ENCODE measurements around the gene THOC5.
A peak's percentile ranks its signal among the peaks of the same experiment; 100 is the strongest.
"Not testable (repeated sequence)": the region's sequence is repeated elsewhere in the genome, so short reads cannot be mapped to it uniquely, and the experiment has no call there.

The THOC5 gene

DNA sequence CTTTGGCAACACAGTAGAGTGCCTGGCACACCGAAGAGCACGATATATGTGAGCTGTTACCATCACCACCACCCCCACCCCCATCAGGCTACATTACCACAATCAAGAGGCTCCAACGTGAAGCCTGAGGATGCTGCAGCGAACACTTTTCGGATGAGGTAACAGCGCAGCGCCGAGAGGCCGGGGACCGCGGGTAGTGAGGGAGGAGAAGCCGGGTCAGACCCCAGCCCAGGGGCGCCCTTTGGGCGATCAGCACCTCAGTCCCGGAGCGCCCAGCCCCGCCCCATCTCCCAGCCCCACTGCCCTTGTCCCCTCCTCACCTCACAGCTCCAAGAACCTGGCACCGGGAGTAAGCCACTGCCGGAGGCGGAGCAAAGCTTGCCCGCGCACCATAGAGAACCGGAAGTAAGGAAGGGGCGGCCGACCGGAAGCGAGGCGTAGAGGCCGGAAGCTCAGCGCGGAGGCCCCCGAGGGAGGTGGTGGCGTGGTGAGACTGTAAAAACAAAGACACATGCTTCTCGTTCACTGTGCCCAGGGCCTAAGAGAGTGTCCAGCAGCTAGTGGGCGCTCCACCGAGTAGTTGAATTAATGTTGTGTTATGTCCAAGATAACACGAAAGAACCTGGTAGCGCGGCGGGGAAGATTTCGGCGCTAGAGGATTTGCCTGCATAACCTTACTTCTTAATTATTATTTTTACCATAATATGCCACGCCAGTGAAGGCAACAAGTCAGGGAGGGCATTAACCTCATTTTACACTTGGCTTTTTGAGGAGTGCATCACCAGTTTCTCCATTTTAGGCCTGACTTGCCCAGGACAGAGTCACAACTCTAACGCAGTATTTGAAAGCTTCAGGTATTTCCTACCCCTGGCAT is at the start of gene THOC5:
THOC5 (minus strand) TSS at position 407 of the 874 bp plus-strand sequence. CDS start 4,610 bp downstream, outside the sequence.
- peak; percentile 64 to 97 (median 94) for DNase-seq

DNA sequence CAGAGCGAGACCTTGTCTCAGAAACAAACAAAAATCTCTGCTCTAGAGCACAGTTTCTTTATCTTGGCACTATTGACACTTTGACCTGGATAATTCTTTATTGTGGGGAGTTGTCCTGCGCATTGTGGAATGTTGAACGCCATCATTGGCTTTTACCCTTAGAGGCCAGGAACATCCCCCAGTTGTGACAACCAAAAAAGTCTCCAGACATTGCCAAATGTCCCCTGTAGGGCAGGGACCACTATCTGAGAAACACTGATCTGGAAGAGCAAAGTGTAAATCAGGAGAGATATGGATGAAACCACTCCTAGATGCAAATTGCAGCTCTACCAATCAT is 45.1 kb upstream of the THOC5 start:
- DNase-seq: no peak

DNA sequence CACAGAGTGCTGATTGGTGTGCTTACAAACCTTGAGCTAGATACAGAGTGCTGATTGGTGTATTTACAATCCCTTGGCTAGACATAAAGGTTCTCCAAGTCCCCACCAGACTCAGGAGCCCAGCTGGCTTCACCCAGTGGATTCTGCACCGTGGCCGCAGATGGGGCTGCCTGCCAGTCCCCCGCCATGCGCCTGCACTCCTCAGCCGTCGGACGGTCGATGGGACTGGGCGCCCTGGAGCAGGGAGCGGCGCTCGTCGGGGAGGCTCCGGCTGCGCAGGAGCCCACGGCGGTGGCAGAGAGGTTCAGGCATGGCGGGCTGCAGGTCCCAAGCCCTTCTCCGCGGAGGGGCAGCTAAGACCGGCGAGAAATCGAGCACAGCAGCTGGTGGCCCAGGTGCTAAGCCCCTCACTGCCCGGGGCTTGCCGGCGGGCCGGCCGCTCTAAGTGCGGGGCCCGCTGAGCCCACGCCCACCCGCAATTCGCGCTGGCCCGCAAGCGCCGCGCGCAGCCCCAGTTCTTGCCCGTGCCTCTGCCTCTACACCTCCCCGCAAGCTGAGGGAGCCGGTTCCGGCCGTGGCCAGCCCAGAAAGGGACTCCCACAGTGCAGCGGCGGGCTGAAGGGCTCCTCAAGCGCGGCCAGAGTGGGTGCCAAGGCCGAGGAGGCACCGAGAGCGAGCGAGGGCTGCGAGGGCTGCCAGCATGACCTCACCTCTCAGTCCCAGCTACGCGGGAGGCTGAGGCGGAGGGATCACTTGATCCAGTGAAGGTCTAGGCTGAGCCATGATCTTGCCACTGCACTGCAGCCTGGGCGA is 44.5 kb upstream of the THOC5 start:
- DNase-seq: not testable (repeated sequence)

DNA sequence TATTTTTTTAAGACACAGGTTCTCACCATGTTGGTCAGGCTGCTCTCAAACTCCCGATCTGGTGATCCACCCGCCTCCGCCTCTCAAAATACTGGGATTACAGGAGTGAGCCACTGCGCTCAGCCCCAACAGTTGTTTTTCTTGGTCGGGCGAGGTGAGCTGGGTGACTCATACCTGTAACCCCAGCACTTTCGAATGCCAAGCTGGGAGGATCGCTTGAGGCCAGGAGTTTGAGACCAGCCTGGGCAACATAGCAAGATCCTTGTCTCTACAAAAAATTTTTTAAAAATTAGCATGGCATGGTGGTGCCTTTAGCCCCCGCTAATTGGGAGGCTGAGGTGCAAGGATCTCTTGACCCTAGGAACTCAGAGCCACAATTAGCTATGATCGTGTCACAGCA is 42.9 kb upstream of the THOC5 start:
- DNase-seq: no peak

DNA sequence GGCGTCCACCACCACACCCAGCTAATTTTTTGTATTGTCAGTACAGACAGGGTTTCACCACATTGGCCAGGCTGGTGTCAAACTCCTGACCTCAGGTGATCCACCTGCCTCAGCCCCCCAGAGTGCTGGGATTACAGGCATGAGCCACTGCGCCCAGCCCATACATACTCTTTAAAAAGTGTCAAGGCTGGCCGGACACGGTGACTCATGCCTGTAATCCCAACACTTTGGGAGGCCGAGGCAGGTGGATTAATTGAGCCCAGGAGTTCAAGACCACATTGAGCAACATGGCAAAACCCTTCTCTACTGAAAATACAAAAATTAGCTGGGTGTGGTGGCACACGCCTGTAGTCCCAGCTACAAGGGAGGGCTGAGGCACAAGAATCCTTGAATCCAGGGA is 40.9 kb upstream of the THOC5 start:
- not testable (repeated sequence) for DNase-seq

DNA sequence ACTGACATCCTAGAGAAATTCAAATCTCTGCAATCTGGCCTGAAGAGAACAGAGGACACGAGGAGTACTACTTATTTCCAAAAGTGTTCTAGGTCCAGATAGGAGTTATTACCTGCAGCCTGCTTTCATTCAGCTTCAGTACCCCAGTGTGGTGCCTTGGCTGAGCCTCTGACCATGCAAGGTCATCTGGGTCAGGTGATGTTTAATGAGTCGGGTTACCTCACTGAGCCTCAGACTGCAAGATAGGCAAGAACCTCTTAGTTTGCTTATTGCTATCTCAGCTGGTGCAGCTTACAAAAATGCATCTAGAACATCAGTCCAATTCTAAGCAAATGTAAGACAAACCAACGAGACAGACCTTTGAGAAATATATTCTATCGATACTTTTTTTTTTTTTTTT is 40.4 kb upstream of the THOC5 start:
- no peak for DNase-seq

DNA sequence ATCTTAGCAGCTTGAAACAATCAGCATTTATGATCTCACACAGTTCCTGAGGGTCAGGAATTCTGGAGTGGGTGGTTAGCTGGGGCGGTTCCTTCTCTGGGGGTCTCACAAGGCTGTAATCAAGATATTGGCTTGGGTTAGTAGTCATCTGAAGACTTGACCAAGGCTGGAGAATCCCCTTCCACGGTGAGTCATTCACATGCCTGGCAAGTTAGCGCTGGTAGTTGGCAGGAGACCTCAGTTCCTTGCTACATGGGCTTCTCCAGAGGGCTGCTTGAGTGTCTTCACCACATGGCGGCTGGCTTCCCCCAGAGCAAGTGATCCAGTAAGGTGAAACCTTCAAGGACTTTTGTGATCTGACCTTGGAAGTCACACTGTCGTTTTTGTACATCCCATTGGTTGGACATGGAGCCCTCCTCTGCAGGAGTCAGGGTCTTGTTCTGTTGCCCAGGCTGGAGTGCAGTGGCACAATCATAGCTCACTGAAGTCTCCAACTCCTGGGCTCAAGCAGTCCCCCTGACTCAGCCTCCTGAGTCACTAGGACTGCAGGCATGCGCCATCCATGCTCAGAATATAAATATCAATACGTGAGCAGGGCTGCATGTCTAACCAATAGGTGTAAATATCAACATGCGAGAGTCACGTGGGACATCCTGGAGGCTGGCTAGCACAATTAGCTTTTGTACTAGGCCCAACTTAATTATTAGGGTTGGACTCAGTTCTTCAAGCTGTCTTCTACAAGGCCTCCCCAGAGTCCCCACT is 34.6 kb upstream of the THOC5 start:
- peak in 1 of 14 donors; percentile 6 for DNase-seq

DNA sequence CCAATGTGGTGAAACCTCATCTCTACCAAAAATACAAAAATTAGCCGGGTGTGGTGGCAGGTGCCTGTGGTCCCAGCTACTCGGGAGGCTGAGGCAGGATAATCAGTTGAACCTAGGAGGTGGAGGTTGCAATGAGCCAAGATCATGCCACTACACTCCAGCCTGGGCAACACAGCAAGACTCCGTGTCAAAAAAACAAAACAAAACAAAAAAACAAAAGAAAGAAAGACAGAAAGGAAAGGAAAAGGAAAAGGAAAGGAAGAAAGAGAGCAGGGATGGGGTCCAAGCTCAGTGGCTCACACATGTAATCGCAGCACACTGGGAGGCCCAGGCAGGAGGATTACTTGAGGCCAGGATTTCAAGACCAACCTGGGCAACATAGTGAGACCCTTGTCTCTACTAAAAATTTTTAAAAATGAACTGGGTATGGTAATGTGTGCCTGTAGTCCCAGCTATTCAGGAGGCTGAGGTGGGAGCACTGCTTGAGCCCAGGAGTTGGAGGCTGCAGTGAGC is 32.7 kb upstream of the THOC5 start:
- DNase-seq: not testable (repeated sequence)

DNA sequence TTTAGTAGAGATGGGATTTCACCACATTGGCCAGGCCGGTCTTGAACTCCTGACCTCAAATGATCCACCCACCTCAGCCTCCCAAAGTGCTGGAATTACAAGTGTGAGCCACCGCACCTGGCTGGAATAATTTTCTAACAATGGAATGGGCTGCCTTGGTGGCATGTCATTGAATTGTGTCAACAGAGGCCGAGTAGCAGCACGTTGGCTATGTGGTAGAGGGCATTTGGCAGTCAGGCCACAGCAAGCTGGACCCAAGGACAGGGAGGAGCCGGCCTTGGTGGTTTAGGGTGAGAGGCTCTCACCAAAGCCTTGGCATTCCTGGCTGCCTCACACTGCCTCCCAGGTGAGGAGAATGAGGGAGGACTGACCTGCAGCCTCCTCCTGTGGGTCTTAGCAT is 31.4 kb upstream of the THOC5 start:
- DNase-seq: no peak

DNA sequence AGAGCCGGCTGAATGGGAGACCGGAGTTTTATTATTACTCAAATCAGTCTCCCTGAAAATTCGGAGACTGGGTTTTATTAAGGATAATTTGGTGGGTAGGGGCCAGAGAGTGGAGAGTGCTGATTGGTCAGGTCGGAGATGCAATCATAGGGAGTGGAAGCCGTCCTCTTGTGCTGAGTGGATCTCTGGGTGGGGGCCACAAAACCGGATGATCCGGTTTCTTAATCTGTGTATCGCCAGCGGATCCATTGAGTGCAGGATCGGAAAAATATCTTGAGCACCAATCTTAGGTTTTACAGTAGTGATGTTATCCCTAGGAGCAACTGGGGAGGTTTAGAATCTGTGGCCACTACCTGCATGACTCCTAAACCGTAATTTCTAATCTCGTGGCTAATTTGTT is 28.2 kb upstream of the THOC5 start:
- DNase-seq: no peak

DNA sequence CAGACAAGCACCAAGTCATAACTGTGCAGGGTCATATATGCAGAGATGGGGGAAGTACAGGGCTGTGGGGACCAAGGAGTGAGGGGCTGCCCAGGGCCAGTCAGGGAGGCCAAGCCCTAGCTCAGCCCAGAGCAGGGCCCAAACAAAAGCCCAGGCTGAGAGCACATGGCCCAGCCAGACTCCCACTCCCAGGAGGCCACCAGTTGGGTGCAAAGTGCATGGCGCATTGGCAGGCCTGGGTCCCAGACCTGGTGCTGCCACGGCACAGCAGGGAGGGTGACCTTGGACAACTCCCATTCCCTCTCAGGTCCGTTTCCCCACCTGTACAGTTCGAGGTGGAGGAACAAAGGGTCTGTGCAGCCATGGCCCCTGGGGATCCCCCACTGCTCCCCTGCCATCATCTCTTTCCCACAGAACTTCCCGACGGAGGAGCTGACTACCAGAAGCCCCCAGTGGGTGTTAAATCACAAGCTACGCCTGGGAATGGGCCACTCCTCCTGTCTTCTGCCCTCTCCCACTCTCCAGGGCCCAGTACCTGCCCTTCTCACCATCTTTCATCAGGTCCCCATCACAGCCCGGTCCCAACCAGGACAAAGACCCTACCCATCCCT is 26.7 kb upstream of the THOC5 start:
- no peak for DNase-seq

DNA sequence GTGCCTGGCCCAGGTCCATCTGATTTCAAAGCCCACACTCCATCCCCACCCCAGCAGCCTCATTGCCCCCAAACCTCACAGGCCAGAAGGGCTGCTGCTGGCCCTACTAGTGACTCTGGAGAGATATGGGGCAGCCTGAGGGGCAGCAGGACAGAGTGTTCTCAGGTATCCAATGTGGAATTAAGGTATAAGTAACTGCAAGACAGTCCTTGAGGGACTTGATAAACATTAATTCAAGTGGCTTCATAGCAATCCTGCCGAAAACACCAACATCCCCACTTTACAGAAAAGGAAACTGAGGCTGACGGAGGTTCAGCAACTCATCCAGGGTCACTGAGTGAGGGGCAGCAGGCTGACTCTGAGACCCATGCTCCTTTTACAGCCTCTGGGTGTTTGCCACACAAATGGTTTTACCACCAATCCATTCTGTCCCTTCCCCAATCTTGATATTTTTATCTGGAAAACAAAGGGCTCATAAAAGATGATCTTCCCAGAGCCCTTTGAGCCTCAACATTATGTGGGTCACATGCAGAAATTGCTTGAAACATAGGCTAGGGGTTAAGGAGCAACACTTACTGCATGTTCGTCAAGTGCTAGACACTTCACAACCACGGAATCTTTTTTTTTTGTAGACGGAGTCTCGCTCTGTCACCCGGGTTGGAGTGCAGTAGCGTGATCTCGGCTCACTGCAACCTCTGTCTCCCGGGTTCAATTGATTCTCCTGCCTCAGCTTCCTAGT is 25.1 kb upstream of the THOC5 start:
- no peak for DNase-seq

DNA sequence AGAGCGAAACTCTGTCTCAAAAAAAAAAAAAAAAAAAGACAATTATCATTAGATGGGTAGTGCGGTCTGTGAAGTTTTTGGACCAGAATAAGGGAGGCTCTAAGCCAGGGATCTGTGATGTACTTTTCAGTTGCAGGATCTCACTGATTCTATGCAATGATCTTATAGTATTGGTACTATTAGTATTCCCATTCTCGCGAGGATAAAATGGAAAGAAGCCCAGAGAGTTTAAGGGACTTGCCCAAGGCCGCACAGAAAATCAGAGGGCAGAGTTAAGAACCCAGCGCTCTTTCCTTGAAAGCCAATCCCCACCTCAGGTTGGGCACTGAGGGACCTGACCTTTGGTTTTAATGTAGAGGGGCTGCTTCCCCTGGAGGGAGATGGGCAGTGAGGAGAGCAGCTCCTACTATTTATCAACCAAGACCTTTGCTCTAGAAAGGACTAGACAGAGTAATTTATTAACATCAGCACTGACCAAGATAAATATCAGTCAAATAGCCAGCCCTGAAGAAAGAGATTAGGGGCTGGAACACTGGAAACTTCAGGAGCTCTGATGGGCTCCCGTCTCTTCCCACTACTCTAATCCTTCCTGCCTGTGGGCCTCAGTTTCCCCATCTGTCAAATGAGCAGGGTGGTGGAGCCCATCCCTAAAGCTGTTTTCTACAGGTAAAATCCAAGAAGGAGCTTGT is 21.3 kb upstream of the THOC5 start:
- no peak for DNase-seq

DNA sequence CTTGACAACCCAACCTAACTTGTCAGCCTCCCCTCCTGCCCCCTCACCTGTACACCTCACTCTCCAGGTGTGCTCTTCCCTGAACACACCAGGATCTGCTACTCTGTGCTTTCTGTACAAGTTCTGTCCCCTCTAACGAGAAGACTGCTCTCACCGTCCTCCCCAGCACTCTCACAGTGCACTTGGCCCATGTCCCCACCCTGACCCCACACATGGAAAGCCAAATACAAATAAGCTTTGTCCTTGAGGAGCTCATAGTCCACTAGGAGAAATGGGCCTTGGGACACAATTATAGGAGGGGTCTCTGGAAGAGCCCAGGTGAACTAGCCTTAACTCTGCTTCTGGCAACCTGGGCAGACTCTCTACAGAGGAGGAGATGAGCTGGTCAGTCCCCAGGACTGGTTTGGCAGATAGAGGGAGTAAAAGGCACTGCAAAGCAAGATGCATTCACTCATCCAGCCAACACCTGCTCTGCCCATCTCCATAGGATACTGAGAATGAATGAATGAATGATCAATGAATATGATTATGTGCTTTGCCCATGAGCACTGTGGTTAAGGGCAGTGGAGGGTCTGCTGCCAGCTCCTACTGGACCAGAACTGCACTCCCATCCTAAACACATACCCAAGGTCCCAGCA is 17.5 kb upstream of the THOC5 start:
- DNase-seq: no peak

DNA sequence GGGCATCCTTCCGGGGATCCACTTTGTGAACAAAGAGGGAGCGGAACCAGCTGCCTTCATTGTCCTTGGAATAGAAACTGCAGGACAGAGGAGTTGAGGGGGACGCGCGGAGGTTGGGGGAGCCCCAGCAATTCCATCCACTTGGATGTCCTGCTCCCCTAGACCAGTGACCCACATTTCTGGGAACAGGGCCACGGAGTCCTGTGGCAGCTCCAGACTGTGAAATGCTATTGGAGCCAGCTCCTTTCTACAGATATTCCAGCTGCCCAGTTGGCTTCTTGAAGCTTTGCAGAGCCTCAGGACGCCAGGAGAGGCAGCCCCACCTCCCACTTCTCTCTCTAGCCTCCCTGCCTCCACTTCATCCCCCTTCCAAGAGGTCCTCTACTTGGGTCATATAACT is 16.9 kb upstream of the THOC5 start:
- DNase-seq: peak in 2 of 14 donors; percentile 7 to 65

DNA sequence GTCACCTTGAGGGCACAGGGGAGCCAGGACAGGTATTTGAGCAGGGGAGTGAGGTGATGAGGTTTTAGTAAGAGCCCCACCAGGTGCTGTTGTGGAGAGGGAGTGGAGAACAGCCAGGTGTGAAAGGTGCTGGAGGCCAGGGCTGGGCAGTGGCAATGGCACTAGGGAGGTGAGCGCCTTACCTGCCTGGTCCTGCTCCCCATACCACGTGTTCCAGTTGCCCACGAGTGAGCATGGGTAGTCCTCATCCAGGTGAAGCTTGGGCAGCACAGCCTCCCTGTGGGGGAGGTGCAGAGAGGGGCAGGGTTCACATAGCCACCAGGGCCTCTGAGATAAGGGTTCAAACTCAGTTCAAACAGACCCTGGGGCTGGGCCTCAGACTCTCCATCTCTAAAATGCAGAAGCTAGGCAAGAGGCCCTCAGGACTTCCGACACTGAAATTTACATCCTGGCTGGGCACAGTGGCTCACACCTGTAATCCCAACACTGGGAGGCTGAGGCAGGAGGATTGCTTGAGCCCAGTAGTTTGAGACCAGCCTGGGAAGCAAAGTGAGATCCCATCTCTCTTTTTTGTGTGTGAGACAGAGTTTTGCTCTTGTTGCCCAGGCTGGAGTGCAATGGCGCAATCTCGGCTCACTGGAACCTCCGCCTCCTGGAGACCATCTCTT is 15.6 kb upstream of the THOC5 start:
- DNase-seq: no peak

DNA sequence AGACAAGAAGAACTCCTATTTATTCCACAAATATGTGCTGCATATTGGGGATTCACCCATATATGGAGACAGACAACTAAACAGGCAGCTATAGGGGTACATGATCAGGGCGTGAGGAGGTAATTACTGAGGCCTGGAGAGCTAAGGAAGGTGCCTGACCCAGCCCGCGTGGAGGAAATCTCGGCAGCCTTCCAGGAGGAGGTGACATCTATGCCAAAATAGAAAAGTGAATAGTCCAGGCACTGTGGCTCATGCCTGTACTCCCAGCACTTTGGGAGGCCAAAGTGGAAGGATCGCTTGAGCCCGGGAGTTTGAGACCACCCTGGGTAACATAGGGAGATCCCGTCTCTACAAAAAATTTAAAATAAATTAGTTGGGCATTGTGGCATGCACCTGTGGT is 13.8 kb upstream of the THOC5 start:
- DNase-seq: no peak

DNA sequence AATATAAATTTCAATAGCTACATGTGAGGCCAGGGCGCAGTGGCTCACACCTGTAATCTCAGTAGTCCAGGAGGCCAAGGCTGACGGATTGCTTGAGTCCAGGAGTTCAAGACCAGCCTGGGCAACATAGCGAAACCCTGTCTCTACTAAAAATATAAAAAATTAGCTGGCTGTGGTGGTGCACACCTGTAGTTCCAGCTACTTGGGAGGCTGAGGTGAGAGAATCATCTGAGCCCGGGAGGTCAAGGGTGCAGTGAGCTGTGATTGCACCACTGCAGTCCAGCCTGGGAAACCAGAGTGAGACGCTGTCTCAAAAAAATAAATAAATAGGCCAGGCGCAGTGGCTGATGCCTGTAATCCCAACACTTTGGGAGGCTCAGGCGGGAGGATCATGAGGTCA is 13.0 kb upstream of the THOC5 start:
- not testable (repeated sequence) for DNase-seq

DNA sequence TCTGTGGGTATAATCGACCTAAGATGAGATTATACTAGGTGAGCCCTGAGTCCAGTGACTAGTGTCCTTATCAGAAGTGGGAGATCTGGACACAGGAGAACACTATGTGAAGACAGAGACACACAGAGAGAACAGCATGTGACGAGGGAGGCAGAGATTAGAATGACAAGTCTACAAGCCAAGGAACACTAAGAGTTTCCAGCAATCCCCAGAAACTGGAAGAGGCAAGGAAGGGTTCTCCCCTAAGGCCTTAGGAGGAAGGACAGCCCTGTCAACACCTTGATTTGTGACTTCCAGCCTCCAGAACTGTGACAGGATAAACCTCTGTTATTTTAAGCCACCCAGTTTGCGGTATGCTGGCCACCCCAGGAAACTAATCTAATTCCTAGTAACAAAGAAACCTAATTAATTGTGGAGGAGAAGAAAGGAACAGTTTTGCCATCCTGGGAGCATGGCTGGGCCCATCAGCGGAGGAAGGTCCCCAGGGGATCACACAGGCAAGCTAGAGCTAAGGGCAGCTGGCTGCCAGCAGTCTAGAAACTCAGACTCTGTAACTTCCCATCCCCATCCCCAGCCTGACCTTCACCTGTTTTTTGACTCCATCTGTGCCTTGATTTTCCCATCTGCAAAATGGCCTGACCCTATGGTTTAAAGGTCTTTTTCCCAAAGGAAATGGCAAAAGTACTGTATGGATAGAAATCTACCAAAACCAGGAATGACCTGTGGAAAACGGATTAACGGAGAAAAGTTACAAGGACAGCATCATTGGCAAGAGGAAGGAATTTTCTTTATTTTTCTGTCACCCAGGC is 10.3 kb upstream of the THOC5 start:
- no peak for DNase-seq
